ENCODE measurements around the gene MAF.

The MAF gene

GRCh38 chr16:79600638-79601091, at the start of gene MAF:
Gene MAF (minus strand): TSS chr16:79600737. CDS start chr16:79599902, 835 bp downstream.
- no peaks in the 10 kb centered on the region for H3K9me3 ChIP-seq (ENCODE audit: control insufficient read depth, insufficient read depth, low read length)
- peak within 1 kb of the TSS; percentile 68 for H3K4me3 ChIP-seq (ENCODE audit: low read depth, low read length)
- H3K27ac ChIP-seq (ENCODE audit: low read depth, low read length), result peak within 1 kb of the TSS; percentile 70
- no peaks in the 10 kb centered on the region for H3K36me3 ChIP-seq (ENCODE audit: control insufficient read depth, insufficient read depth, low read length)
- peaks cover 15% of the 10 kb centered on the region for H3K27me3 ChIP-seq (ENCODE audit: control insufficient read depth, insufficient read depth, low read length)
- peaks cover 20% of the 10 kb centered on the region for H3K4me1 ChIP-seq (ENCODE audit: control insufficient read depth, insufficient read depth, low read length)
- H3K9ac ChIP-seq (ENCODE audit: low read depth, low read length), result peak within 1 kb of the TSS; percentile 37; the same call in 1 of the 2 replicates

GRCh38 chr16:79648826-79649225, 48.3 kb upstream of the MAF start:
- Histone ChIP-seq H3K27ac (ENCODE audit: low read depth, low read length) (no peak overlapping the region), H3K4me1 (ENCODE audit: control insufficient read depth, insufficient read depth, low read length) (no peaks in the 10 kb centered on the region), H3K4me3 (ENCODE audit: low read depth, low read length) (no peak overlapping the region), H3K9me3 (ENCODE audit: control insufficient read depth, insufficient read depth, low read length) (no peaks in the 10 kb centered on the region), H3K9ac (ENCODE audit: low read depth, low read length) (no peak overlapping the region), H3K27me3 (ENCODE audit: control insufficient read depth, insufficient read depth, low read length) (no peaks in the 10 kb centered on the region), H3K36me3 (ENCODE audit: control insufficient read depth, insufficient read depth, low read length) (no peaks in the 10 kb centered on the region)

- H3K4me3 ChIP-seq (ENCODE audit: low read depth, low read length), result no peak overlapping the region
- no peaks in the 10 kb centered on the region for H3K4me1 ChIP-seq (ENCODE audit: control insufficient read depth, insufficient read depth, low read length)
These were observed 47.0 kb upstream of the MAF start for GRCh38 chr16:79647586-79647985.

GRCh38 chr16:79645701-79646100, 45.2 kb upstream of the MAF start:
- Histone ChIP-seq H3K27ac (ENCODE audit: low read depth, low read length) (no peak overlapping the region), H3K9ac (ENCODE audit: low read depth, low read length) (no peak overlapping the region), H3K9me3 (ENCODE audit: control insufficient read depth, insufficient read depth, low read length) (no peaks in the 10 kb centered on the region), H3K27me3 (ENCODE audit: control insufficient read depth, insufficient read depth, low read length) (no peaks in the 10 kb centered on the region), H3K36me3 (ENCODE audit: control insufficient read depth, insufficient read depth, low read length) (no peaks in the 10 kb centered on the region), H3K4me1 (ENCODE audit: control insufficient read depth, insufficient read depth, low read length) (no peaks in the 10 kb centered on the region), H3K4me3 (ENCODE audit: low read depth, low read length) (no peak overlapping the region)

More at GRCh38 chr16:79647586-79647985, 47.0 kb upstream of the MAF start:
- no peaks in the 10 kb centered on the region for H3K27me3 ChIP-seq (ENCODE audit: control insufficient read depth, insufficient read depth, low read length)
- no peaks in the 10 kb centered on the region for H3K36me3 ChIP-seq (ENCODE audit: control insufficient read depth, insufficient read depth, low read length)
- no peak overlapping the region for H3K9ac ChIP-seq (ENCODE audit: low read depth, low read length)
- H3K27ac ChIP-seq (ENCODE audit: low read depth, low read length), result no peak overlapping the region
- H3K9me3 ChIP-seq (ENCODE audit: control insufficient read depth, insufficient read depth, low read length), result no peaks in the 10 kb centered on the region

- H3K27ac ChIP-seq (ENCODE audit: low read depth, low read length), result no peak overlapping the region
- no peaks in the 10 kb centered on the region for H3K4me1 ChIP-seq (ENCODE audit: control insufficient read depth, insufficient read depth, low read length)
- no peak overlapping the region for H3K9ac ChIP-seq (ENCODE audit: low read depth, low read length)
- H3K36me3 ChIP-seq (ENCODE audit: control insufficient read depth, insufficient read depth, low read length), result no peaks in the 10 kb centered on the region
- H3K27me3 ChIP-seq (ENCODE audit: control insufficient read depth, insufficient read depth, low read length), result no peaks in the 10 kb centered on the region
- H3K4me3 ChIP-seq (ENCODE audit: low read depth, low read length), result no peak overlapping the region
- no peaks in the 10 kb centered on the region for H3K9me3 ChIP-seq (ENCODE audit: control insufficient read depth, insufficient read depth, low read length)
These were observed 44.6 kb upstream of the MAF start for GRCh38 chr16:79644971-79645667.

- Histone ChIP-seq H3K4me1 (ENCODE audit: control insufficient read depth, insufficient read depth, low read length) (no peaks in the 10 kb centered on the region), H3K27ac (ENCODE audit: low read depth, low read length) (no peak overlapping the region), H3K9ac (ENCODE audit: low read depth, low read length) (no peak overlapping the region), H3K9me3 (ENCODE audit: control insufficient read depth, insufficient read depth, low read length) (no peaks in the 10 kb centered on the region), H3K36me3 (ENCODE audit: control insufficient read depth, insufficient read depth, low read length) (no peaks in the 10 kb centered on the region), H3K4me3 (ENCODE audit: low read depth, low read length) (no peak overlapping the region), H3K27me3 (ENCODE audit: control insufficient read depth, insufficient read depth, low read length) (no peaks in the 10 kb centered on the region)
These were observed 42.1 kb upstream of the MAF start for GRCh38 chr16:79642652-79643051.

GRCh38 chr16:79640513-79641360, 40.2 kb upstream of the MAF start:
- Histone ChIP-seq H3K27ac (ENCODE audit: low read depth, low read length) (no peak overlapping the region), H3K4me1 (ENCODE audit: control insufficient read depth, insufficient read depth, low read length) (no peaks in the 10 kb centered on the region), H3K9ac (ENCODE audit: low read depth, low read length) (no peak overlapping the region), H3K9me3 (ENCODE audit: control insufficient read depth, insufficient read depth, low read length) (no peaks in the 10 kb centered on the region), H3K27me3 (ENCODE audit: control insufficient read depth, insufficient read depth, low read length) (no peaks in the 10 kb centered on the region), H3K36me3 (ENCODE audit: control insufficient read depth, insufficient read depth, low read length) (no peaks in the 10 kb centered on the region), H3K4me3 (ENCODE audit: low read depth, low read length) (no peak overlapping the region)

- Histone ChIP-seq H3K27ac (ENCODE audit: low read depth, low read length) (no peak overlapping the region), H3K27me3 (ENCODE audit: control insufficient read depth, insufficient read depth, low read length) (no peaks in the 10 kb centered on the region), H3K36me3 (ENCODE audit: control insufficient read depth, insufficient read depth, low read length) (no peaks in the 10 kb centered on the region), H3K9ac (ENCODE audit: low read depth, low read length) (no peak overlapping the region), H3K4me1 (ENCODE audit: control insufficient read depth, insufficient read depth, low read length) (no peaks in the 10 kb centered on the region), H3K4me3 (ENCODE audit: low read depth, low read length) (no peak overlapping the region), H3K9me3 (ENCODE audit: control insufficient read depth, insufficient read depth, low read length) (no peaks in the 10 kb centered on the region)
These were observed 39.2 kb upstream of the MAF start for GRCh38 chr16:79639576-79640311.

- Histone ChIP-seq H3K27me3 (ENCODE audit: control insufficient read depth, insufficient read depth, low read length) (no peaks in the 10 kb centered on the region), H3K9ac (ENCODE audit: low read depth, low read length) (no peak overlapping the region), H3K9me3 (ENCODE audit: control insufficient read depth, insufficient read depth, low read length) (no peaks in the 10 kb centered on the region), H3K4me1 (ENCODE audit: control insufficient read depth, insufficient read depth, low read length) (no peaks in the 10 kb centered on the region), H3K4me3 (ENCODE audit: low read depth, low read length) (no peak overlapping the region), H3K36me3 (ENCODE audit: control insufficient read depth, insufficient read depth, low read length) (no peaks in the 10 kb centered on the region), H3K27ac (ENCODE audit: low read depth, low read length) (no peak overlapping the region)
These were observed 37.8 kb upstream of the MAF start for GRCh38 chr16:79638386-79638785.

- Histone ChIP-seq H3K27ac (ENCODE audit: low read depth, low read length) (no peak overlapping the region), H3K27me3 (ENCODE audit: control insufficient read depth, insufficient read depth, low read length) (no peaks in the 10 kb centered on the region), H3K4me3 (ENCODE audit: low read depth, low read length) (no peak overlapping the region), H3K36me3 (ENCODE audit: control insufficient read depth, insufficient read depth, low read length) (no peaks in the 10 kb centered on the region), H3K9me3 (ENCODE audit: control insufficient read depth, insufficient read depth, low read length) (no peaks in the 10 kb centered on the region), H3K4me1 (ENCODE audit: control insufficient read depth, insufficient read depth, low read length) (no peaks in the 10 kb centered on the region), H3K9ac (ENCODE audit: low read depth, low read length) (no peak overlapping the region)
These were observed 35.0 kb upstream of the MAF start for GRCh38 chr16:79635488-79635887.
